OCI-LY3 (cell line): ENCODE data around the gene NELL1.
A peak's percentile ranks its signal among the peaks of the same experiment; 100 is the strongest.

Experiments
- H2AFZ ChIP-seq: fragments of 200-600, 300-600 bp; shearing (Covaris generic); 2 replicates; pipeline ENCODE4 v1.6.0; 2014; ENCODE audit warnings: antibody characterized with exemption, low read depth, low read length
- H3K27ac ChIP-seq: fragments of 200-600, 300-600 bp; sonication (generic); 2 replicates; pipeline ENCODE4 v1.5.1; 2014; ENCODE audit warnings: mild to moderate bottlenecking, low read length, moderate library complexity, mixed read lengths
- H3K27me3 ChIP-seq: fragments of 200-600, 300-600 bp; sonication (generic); 2 replicates; pipeline ENCODE4 v1.6.1; 2014; ENCODE audit warnings: low read depth, low read length, mixed read lengths
- H3K36me3 ChIP-seq: fragments of 200-600, 300-600 bp; sonication (generic); replicated peaks from 2 replicates; pipeline ENCODE3; 2014; ENCODE audit warnings: low read depth, low read length, mixed read lengths
- H3K4me1 ChIP-seq: fragments of 300-600, 200-600 bp; sonication (generic); 2 replicates; pipeline ENCODE4 v1.6.1; 2014; ENCODE audit warnings: low read length, mixed read lengths
- H3K4me2 ChIP-seq: fragments of 200-600, 300-600 bp; sonication (generic); 2 replicates; pipeline ENCODE4 v1.6.1; 2014; ENCODE audit warnings: low read length, mixed read lengths
- H3K4me3 ChIP-seq: fragments of 300-600, 200-600 bp; sonication (generic); 2 replicates; pipeline ENCODE4 v1.5.1; 2014; ENCODE audit warnings: antibody characterized with exemption, mild to moderate bottlenecking, low read length, moderate library complexity
- H3K79me2 ChIP-seq: fragments of 300-600, 200-600 bp; shearing (Covaris generic); 2 replicates; pipeline ENCODE4 v1.6.1; 2014; ENCODE audit warnings: mild to moderate bottlenecking, low read length, mixed read lengths
- H3K9ac ChIP-seq: fragments of 300-600, 200-600 bp; shearing (Covaris generic); 2 replicates; pipeline ENCODE4 v1.6.0; 2014; ENCODE audit warnings: mild to moderate bottlenecking, low read length, moderate library complexity
- H3K9me3 ChIP-seq: fragments of 200-600, 300-600 bp; shearing (Covaris generic); 2 replicates; pipeline ENCODE4 v1.6.1; 2014; ENCODE audit warnings: low read length, mixed read lengths; ENCODE audit not compliant: insufficient read depth
- H4K20me1 ChIP-seq: fragments of 200-600, 300-600 bp; sonication (generic); 2 replicates; pipeline ENCODE4 v1.6.1; 2016; ENCODE audit warnings: low read length, mixed read lengths; ENCODE audit not compliant: insufficient read depth
- EZH2phosphoT487 ChIP-seq: fragments of 200-600 bp; shearing (Covaris generic); IDR thresholded peaks from 2 replicates; pipeline ENCODE4 v1.6.1; 2018; ENCODE audit warnings: antibody characterized with exemption, mixed run types, low read depth
- TF ChIP-seq, protein P1 (sequence below): fragments of 200-600, 300-600 bp; sonication (generic); IDR thresholded peaks from 2 replicates; pipeline ENCODE4 v1.5.1; 2014; ENCODE audit warnings: antibody characterized with exemption, low read length, low read depth

NELL1 gene

DNA sequence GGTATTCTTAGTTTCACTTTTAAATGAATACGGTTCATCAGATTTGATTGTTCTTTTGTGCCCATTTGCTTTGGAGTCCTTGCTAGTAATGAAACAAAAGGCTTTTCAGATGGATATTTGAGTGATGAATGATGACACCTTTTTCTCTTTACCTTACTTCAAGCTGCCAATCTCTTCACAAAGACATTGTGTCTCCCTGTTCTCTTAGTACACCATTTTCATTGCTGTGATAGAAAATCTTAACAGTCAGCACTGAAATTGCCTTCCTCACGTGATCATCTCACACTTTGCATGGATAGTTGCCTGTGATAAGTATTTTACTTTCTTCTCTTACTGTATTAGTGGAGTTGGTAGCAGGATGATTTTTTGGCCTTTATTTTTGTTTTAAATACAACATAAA, 396.6 kb downstream of the NELL1 start:
- Histone ChIP-seq H3K9ac (no peak overlapping the region), H3K79me2 (no peaks in the 10 kb centered on the region), H3K27me3 (no peaks in the 10 kb centered on the region), H3K4me3 (peak overlapping the region; percentile 52), H2AFZ (peak overlapping the region; percentile 72), H3K36me3 (no peaks in the 10 kb centered on the region), H3K9me3 (0 out of 2 replicates have a peak, but pooled peaks cover 5% of the 10 kb centered on the region), H4K20me1 (no peaks in the 10 kb centered on the region), H3K4me2 (peak overlapping the region; percentile 54), H3K27ac (no peak overlapping the region), H3K4me1 (peaks cover 9% of the 10 kb centered on the region; the same call in 1 of the 2 replicates)
- TF ChIP-seq EZH2phosphoT487: no peak
- TF ChIP-seq, protein P1, sequence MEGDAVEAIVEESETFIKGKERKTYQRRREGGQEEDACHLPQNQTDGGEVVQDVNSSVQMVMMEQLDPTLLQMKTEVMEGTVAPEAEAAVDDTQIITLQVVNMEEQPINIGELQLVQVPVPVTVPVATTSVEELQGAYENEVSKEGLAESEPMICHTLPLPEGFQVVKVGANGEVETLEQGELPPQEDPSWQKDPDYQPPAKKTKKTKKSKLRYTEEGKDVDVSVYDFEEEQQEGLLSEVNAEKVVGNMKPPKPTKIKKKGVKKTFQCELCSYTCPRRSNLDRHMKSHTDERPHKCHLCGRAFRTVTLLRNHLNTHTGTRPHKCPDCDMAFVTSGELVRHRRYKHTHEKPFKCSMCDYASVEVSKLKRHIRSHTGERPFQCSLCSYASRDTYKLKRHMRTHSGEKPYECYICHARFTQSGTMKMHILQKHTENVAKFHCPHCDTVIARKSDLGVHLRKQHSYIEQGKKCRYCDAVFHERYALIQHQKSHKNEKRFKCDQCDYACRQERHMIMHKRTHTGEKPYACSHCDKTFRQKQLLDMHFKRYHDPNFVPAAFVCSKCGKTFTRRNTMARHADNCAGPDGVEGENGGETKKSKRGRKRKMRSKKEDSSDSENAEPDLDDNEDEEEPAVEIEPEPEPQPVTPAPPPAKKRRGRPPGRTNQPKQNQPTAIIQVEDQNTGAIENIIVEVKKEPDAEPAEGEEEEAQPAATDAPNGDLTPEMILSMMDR: no peak

DNA sequence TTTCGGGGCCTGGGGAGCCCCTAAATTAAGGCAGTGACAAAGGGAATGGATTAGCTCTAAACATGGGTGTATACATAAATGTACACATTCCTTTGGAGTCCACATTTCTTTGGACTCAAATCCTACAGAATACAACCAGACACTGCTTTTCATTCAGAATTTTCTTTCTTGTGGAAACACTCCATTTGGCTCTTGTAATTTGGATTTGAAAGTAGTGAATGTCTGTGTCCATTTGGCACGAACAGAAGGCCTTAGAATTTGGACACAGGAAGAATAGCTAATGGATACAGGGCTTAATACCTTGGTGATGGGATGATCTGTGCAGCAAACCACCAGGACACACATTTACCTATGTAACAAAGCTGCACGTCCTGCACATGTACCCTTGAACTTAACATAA, 399.5 kb downstream of the NELL1 start:
- no peak overlapping the region for H3K4me3 ChIP-seq
- H3K9me3 ChIP-seq: no peaks in the 10 kb centered on the region
- no peaks in the 10 kb centered on the region for H3K79me2 ChIP-seq
- peaks cover 25% of the 10 kb centered on the region for H3K4me1 ChIP-seq
- no peak overlapping the region for H2AFZ ChIP-seq
- H4K20me1 ChIP-seq: no peaks in the 10 kb centered on the region
- H3K4me2 ChIP-seq: no peak overlapping the region
- no peak overlapping the region for H3K27ac ChIP-seq
- H3K27me3 ChIP-seq: no peaks in the 10 kb centered on the region
- TF ChIP-seq EZH2phosphoT487: no peak
- TF ChIP-seq, protein P1: no peak
- no peaks in the 10 kb centered on the region for H3K36me3 ChIP-seq
- H3K9ac ChIP-seq: no peak overlapping the region

DNA sequence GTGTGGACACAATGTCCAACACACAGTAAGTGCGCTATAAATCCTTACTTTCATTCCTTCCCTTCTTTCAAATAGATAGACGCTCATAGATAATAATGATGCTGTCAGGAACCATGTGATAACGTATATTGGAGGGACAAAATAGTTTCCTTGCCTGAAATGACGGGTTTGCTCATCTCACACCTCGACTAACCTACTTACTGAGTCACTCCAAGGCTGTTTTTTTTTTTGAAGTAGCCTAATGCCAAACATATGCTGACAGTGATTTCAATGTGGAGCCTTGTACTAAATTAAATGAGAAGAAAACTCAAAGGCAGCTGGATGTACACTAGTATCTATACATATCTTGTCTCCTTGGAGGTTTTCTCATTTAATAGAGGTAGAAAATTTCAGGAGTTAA, 400.5 kb downstream of the NELL1 start:
- H3K36me3 ChIP-seq: no peaks in the 10 kb centered on the region
- H2AFZ ChIP-seq: no peak overlapping the region
- H4K20me1 ChIP-seq: no peaks in the 10 kb centered on the region
- H3K4me3 ChIP-seq: no peak overlapping the region
- H3K9me3 ChIP-seq: no peaks in the 10 kb centered on the region
- no peaks in the 10 kb centered on the region for H3K79me2 ChIP-seq
- no peak overlapping the region for H3K4me2 ChIP-seq
- H3K4me1 ChIP-seq: peaks cover 32% of the 10 kb centered on the region
- no peaks in the 10 kb centered on the region for H3K27me3 ChIP-seq
- no peak overlapping the region for H3K27ac ChIP-seq
- no peak for TF ChIP-seq EZH2phosphoT487
- TF ChIP-seq, protein P1: no peak
- no peak overlapping the region for H3K9ac ChIP-seq

DNA sequence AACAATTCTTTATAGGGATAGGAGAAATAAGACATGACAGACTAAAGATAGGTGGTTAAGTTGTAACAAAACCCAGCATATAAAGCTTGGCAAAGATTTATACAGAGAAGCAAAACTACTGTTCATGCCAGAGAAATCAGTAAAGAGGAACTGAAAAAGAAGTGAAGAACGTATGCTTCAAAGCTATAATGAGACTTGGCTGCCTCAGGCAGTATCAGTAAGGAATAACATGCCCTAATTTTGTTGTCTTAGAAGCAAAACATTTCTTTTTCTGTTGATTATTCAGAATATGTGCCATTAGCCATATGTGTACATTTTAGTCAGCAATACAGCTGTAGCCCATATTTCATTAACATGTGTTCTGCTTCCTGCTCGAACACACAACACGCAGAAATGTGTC, 403.2 kb downstream of the NELL1 start:
- Histone ChIP-seq H4K20me1 (no peaks in the 10 kb centered on the region), H3K4me3 (0 out of 2 replicates have a peak overlapping the region, but pooled peaks have one; percentile 3), H3K9ac (no peak overlapping the region), H3K36me3 (no peaks in the 10 kb centered on the region), H3K9me3 (no peaks in the 10 kb centered on the region), H2AFZ (no peak overlapping the region), H3K4me1 (peaks cover 29% of the 10 kb centered on the region), H3K27ac (no peak overlapping the region), H3K79me2 (no peaks in the 10 kb centered on the region), H3K4me2 (peak overlapping the region; percentile 51), H3K27me3 (no peaks in the 10 kb centered on the region)
- TF ChIP-seq EZH2phosphoT487: no peak
- TF ChIP-seq, protein P1: peak; percentile 32
